GM12878 (cell line): ENCODE data around the gene RSBN1L. TPM values are rescaled to one million over a fixed set of nuclear protein-coding genes. Genes with fewer than 3 reads are reported as not detected.

Source experiments
- BMI1 ChIP-seq: fragments of 450-650 bp; IDR thresholded peaks from 2 replicates; pipeline ENCODE4 v1.6.1; 2016; ENCODE audit warnings: mild to moderate bottlenecking, moderate library complexity, borderline replicate concordance
- BRCA1 ChIP-seq: IDR thresholded peaks from 2 replicates; pipeline ENCODE4 v1.6.1; 2011; ENCODE audit warnings: low read depth, low read length, improper control_type of control experiment
- CBX3 ChIP-seq: fragments of 200-600 bp; sonication (generic); IDR thresholded peaks from 2 replicates; pipeline ENCODE4 v1.6.1; 2016; ENCODE audit warnings: low read depth, borderline replicate concordance
- EED ChIP-seq: sonication (generic); IDR thresholded peaks from 2 replicates; pipeline ENCODE4 v1.6.1; 2016; ENCODE audit warnings: antibody characterized with exemption, low read depth
- ETV6 ChIP-seq, 2 experiments: fragments of 450-650 bp in 1 of 2; IDR thresholded peaks in 1 of 2; conservative IDR thresholded peaks in 1 of 2; 2 replicates each; pipeline ENCODE4 v1.6.1; 2014; ENCODE audit warnings: antibody characterized with exemption in 1 of 2, borderline replicate concordance in 1 of 2, low read depth in 1 of 2, mild to moderate bottlenecking in 1 of 2, moderate library complexity in 1 of 2
- NFXL1 ChIP-seq: fragments of 450-650 bp; IDR thresholded peaks from 2 replicates; pipeline ENCODE4 v1.6.1; 2017; ENCODE audit warnings: antibody characterized with exemption, mild to moderate bottlenecking, borderline replicate concordance
- YBX1 ChIP-seq: fragments of 450-650 bp; IDR thresholded peaks from 2 replicates; pipeline ENCODE4 v1.6.1; 2016; ENCODE audit warnings: antibody characterized with exemption
- YY1 ChIP-seq: IDR thresholded peaks from 2 replicates; pipeline ENCODE4 v1.6.1; 2011; ENCODE audit warnings: low read depth, mild to moderate bottlenecking, low read length
- polyA plus RNA-seq, 11 experiments: library from polyadenylated mRNA; depleted of rRNA in 4 of 11; unstranded in 6 of 11; stranded (reverse) in 5 of 11; fragments of >200 nt; fragmentation: Nextera tagmentation in 4 of 11; fragmentation: Illumina TruSeq in 1 of 11; extraction: Ambion mirVana in 4 of 11; extraction: Trizol in 1 of 11; gene quantifications; 1 replicate in 1 of 11; 2 replicates in 10 of 11; pipeline versions ENCODE4 v1.2.1 to v1.2.3, GENCODE V29; 2011 to 2016; ENCODE audit warnings: inconsistent platforms in 2 of 11, missing spikeins in 2 of 11, low read depth in 1 of 11
- total RNA-seq, 4 experiments: library from RNA; depleted of rRNA in 3 of 4; stranded (reverse); fragments of >200 nt in 3 of 4; fragmentation: Illumina TruSeq in 1 of 4; extraction: Trizol in 1 of 4; gene quantifications; 2 replicates each; pipeline versions ENCODE4 v1.2.1 to v1.2.3, GENCODE V29; 2013 to 2021
- TF ChIP-seq, protein P1 (sequence below): fragments of 450-650 bp; IDR thresholded peaks from 2 replicates; pipeline ENCODE4 v1.6.1; 2017; ENCODE audit warnings: mild to moderate bottlenecking, moderate library complexity
- TF ChIP-seq, protein P2 (sequence below): fragments of 450-650 bp; IDR thresholded peaks from 2 replicates; pipeline ENCODE4 v1.6.1; 2018; ENCODE audit warnings: mild to moderate bottlenecking, low read depth, moderate library complexity; ENCODE audit not compliant: partially characterized antibody
- TF ChIP-seq, protein P3 (sequence below): IDR thresholded peaks from 2 replicates; pipeline ENCODE4 v1.6.1; 2012; ENCODE audit warnings: improper control_type of control experiment, low read depth, low read length; ENCODE audit not compliant: insufficient replicate concordance

The RSBN1L gene
- total and polyA plus RNA-seq, 10 of the 15 experiments (the other 5 are each of a cell fraction or from before 2014, with no cell fraction given), result 4.5 to 23.7 (median 10.3) TPM

DNA sequence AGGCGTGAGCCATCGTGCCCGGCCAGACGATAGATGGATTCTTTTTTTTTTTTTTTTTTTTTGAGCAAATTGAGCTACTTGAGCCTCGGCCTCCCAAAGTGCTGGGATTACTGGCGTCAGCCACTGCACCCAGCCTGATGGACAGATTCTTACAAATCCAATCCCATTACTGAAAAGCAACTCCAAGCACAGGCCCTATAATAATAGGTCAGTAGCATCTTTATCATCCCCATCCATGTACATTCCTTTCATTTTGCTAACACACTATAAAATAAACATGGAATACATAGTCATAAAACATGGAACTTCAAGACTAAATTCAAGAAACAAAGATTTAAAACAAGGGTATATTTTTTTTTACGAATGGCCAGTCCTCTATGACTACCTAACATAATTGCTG lies 16.0 kb upstream of the RSBN1L start (continued):
- TF ChIP-seq, protein P1, sequence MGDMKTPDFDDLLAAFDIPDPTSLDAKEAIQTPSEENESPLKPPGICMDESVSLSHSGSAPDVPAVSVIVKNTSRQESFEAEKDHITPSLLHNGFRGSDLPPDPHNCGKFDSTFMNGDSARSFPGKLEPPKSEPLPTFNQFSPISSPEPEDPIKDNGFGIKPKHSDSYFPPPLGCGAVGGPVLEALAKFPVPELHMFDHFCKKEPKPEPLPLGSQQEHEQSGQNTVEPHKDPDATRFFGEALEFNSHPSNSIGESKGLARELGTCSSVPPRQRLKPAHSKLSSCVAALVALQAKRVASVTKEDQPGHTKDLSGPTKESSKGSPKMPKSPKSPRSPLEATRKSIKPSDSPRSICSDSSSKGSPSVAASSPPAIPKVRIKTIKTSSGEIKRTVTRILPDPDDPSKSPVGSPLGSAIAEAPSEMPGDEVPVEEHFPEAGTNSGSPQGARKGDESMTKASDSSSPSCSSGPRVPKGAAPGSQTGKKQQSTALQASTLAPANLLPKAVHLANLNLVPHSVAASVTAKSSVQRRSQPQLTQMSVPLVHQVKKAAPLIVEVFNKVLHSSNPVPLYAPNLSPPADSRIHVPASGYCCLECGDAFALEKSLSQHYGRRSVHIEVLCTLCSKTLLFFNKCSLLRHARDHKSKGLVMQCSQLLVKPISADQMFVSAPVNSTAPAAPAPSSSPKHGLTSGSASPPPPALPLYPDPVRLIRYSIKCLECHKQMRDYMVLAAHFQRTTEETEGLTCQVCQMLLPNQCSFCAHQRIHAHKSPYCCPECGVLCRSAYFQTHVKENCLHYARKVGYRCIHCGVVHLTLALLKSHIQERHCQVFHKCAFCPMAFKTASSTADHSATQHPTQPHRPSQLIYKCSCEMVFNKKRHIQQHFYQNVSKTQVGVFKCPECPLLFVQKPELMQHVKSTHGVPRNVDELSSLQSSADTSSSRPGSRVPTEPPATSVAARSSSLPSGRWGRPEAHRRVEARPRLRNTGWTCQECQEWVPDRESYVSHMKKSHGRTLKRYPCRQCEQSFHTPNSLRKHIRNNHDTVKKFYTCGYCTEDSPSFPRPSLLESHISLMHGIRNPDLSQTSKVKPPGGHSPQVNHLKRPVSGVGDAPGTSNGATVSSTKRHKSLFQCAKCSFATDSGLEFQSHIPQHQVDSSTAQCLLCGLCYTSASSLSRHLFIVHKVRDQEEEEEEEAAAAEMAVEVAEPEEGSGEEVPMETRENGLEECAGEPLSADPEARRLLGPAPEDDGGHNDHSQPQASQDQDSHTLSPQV, result no peak
- TF ChIP-seq ETV6 (conservative IDR thresholded peaks at IDR 0.05 in 1 of 2, IDR thresholded peaks at IDR 0.05 in 1 of 2; ENCODE audit: borderline replicate concordance in 1 of 2, low read depth in 1 of 2) (no peak), EED (no peak), NFXL1 (no peak), BRCA1 (no peak), YBX1 (no peak), BMI1 (no peak), CBX3 (no peak), YY1 (no peak)
- TF ChIP-seq, protein P2, sequence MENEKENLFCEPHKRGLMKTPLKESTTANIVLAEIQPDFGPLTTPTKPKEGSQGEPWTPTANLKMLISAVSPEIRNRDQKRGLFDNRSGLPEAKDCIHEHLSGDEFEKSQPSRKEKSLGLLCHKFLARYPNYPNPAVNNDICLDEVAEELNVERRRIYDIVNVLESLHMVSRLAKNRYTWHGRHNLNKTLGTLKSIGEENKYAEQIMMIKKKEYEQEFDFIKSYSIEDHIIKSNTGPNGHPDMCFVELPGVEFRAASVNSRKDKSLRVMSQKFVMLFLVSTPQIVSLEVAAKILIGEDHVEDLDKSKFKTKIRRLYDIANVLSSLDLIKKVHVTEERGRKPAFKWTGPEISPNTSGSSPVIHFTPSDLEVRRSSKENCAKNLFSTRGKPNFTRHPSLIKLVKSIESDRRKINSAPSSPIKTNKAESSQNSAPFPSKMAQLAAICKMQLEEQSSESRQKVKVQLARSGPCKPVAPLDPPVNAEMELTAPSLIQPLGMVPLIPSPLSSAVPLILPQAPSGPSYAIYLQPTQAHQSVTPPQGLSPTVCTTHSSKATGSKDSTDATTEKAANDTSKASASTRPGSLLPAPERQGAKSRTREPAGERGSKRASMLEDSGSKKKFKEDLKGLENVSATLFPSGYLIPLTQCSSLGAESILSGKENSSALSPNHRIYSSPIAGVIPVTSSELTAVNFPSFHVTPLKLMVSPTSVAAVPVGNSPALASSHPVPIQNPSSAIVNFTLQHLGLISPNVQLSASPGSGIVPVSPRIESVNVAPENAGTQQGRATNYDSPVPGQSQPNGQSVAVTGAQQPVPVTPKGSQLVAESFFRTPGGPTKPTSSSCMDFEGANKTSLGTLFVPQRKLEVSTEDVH, result no peak
- TF ChIP-seq, protein P3, sequence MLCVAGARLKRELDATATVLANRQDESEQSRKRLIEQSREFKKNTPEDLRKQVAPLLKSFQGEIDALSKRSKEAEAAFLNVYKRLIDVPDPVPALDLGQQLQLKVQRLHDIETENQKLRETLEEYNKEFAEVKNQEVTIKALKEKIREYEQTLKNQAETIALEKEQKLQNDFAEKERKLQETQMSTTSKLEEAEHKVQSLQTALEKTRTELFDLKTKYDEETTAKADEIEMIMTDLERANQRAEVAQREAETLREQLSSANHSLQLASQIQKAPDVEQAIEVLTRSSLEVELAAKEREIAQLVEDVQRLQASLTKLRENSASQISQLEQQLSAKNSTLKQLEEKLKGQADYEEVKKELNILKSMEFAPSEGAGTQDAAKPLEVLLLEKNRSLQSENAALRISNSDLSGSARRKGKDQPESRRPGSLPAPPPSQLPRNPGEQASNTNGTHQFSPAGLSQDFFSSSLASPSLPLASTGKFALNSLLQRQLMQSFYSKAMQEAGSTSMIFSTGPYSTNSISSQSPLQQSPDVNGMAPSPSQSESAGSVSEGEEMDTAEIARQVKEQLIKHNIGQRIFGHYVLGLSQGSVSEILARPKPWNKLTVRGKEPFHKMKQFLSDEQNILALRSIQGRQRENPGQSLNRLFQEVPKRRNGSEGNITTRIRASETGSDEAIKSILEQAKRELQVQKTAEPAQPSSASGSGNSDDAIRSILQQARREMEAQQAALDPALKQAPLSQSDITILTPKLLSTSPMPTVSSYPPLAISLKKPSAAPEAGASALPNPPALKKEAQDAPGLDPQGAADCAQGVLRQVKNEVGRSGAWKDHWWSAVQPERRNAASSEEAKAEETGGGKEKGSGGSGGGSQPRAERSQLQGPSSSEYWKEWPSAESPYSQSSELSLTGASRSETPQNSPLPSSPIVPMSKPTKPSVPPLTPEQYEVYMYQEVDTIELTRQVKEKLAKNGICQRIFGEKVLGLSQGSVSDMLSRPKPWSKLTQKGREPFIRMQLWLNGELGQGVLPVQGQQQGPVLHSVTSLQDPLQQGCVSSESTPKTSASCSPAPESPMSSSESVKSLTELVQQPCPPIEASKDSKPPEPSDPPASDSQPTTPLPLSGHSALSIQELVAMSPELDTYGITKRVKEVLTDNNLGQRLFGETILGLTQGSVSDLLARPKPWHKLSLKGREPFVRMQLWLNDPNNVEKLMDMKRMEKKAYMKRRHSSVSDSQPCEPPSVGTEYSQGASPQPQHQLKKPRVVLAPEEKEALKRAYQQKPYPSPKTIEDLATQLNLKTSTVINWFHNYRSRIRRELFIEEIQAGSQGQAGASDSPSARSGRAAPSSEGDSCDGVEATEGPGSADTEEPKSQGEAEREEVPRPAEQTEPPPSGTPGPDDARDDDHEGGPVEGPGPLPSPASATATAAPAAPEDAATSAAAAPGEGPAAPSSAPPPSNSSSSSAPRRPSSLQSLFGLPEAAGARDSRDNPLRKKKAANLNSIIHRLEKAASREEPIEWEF, result no peak
